ENCODE measurements around the gene SESTD1. TPM values are rescaled to one million over a fixed set of nuclear protein-coding genes. Genes with fewer than 3 reads are reported as not detected.
A peak's percentile ranks its signal among the peaks of the same experiment; 100 is the strongest.

SESTD1 gene
- polyA plus RNA-seq, 3 donors: 25.3 to 44.4 (median 25.3) TPM

- intact Hi-C loops (cut with micrococcal nuclease): loop anchor here (10.0 kb wide), 2 partner anchors 108 to 118 kb away; no protein-coding TSS in a partner anchor
- TF ChIP-seq, protein P1, sequence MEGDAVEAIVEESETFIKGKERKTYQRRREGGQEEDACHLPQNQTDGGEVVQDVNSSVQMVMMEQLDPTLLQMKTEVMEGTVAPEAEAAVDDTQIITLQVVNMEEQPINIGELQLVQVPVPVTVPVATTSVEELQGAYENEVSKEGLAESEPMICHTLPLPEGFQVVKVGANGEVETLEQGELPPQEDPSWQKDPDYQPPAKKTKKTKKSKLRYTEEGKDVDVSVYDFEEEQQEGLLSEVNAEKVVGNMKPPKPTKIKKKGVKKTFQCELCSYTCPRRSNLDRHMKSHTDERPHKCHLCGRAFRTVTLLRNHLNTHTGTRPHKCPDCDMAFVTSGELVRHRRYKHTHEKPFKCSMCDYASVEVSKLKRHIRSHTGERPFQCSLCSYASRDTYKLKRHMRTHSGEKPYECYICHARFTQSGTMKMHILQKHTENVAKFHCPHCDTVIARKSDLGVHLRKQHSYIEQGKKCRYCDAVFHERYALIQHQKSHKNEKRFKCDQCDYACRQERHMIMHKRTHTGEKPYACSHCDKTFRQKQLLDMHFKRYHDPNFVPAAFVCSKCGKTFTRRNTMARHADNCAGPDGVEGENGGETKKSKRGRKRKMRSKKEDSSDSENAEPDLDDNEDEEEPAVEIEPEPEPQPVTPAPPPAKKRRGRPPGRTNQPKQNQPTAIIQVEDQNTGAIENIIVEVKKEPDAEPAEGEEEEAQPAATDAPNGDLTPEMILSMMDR (IDR thresholded peaks at IDR 0.05): no peak
- Histone ChIP-seq H3K4me2 (replicated peaks; ENCODE audit: extremely low read depth, low read length, poor library complexity, severe bottlenecking) (no peak overlapping the region), H3K79me2 (ENCODE audit: insufficient read depth, low read length) (peaks cover 97% of the 10 kb centered on the region), H3K4me3 (replicated peaks in 1 of 3; ENCODE audit: low read depth in 2 of 3, low read length in 3 of 3) (no peak overlapping the region), H3K4me1 (ENCODE audit: control insufficient read depth in 1 of 2, insufficient read depth in 2 of 2, low read length in 2 of 2) (no peaks in the 10 kb centered on the region), H3K27ac (ENCODE audit: low read depth in 1 of 2, low read length in 2 of 2) (no peak overlapping the region), H3K9ac (ENCODE audit: insufficient read depth, low read length, poor library complexity, severe bottlenecking) (no peak overlapping the region), H4K20me1 (ENCODE audit: insufficient read depth, low read length) (peaks cover 92% of the 10 kb centered on the region), H2AFZ (ENCODE audit: insufficient read depth, low read depth, low read length, poor library complexity, severe bottlenecking) (no peak overlapping the region), H3K9me3 (replicated peaks in 1 of 2; ENCODE audit: control insufficient read depth in 1 of 2, insufficient read depth in 1 of 2, low read length in 2 of 2) (no peaks in the 10 kb centered on the region), H3K36me3 (replicated peaks in 1 of 2; ENCODE audit: control insufficient read depth in 1 of 2, insufficient read depth in 2 of 2, low read length in 2 of 2) (no peaks in the 10 kb centered on the region), H3K27me3 (ENCODE audit: control insufficient read depth in 2 of 2, insufficient read depth in 2 of 2, low read length in 2 of 2) (no peaks in the 10 kb centered on the region)
- Mint-ChIP-seq H3K27me3 (ENCODE audit: low read depth in 3 of 3) (no peaks in the 10 kb centered on the region), H3K36me3 (peaks cover 10 to 13% of the 10 kb centered on the region in 2 donors), H3K4me1 (peaks cover 9% of the 10 kb centered on the region), H3K4me3 (no peak overlapping the region), H3K27ac (no peak overlapping the region), H3K9me3 (no peaks in the 10 kb centered on the region)
- DNase-seq: peak in 1 of 3 donors; percentile 1
- 100% methylated on average over 1 of the region's 6 CpGs for WGBS (ENCODE audit: insufficient coverage)
These were observed 38.2 kb downstream of the SESTD1 start for GRCh38 chr2:179226203-179226960.

DNA sequence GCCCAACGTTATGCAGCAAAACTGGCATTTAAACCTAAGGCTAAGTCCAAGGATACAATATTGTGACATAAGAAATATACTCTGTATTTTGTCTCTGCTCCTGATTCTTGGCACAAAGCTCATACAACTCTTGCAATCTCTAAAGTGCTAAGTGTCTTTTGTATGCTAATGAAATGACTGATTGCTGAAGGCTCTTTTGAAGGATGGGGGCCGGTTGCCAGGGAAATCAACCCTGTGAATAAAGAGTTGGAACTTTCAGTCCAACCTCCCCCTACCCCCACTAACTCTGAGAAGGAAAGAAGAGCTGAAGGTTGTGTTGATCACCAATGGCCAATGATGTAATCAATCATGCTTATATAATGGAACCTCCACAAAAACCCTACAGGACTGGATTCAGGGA is 40.3 kb downstream of the SESTD1 start:
- intact Hi-C loops (cut with micrococcal nuclease): loop anchor here (5.0 to 10.0 kb wide), 3 partner anchors 110 to 218 kb away; no protein-coding TSS in a partner anchor
- peaks cover 97% of the 10 kb centered on the region for H3K79me2 ChIP-seq (ENCODE audit: insufficient read depth, low read length)
- TF ChIP-seq, protein P1 (IDR thresholded peaks at IDR 0.05): no peak
- DNase-seq: peak in 1 of 3 donors; percentile 1
- no peak overlapping the region for H2AFZ ChIP-seq (ENCODE audit: insufficient read depth, low read depth, low read length, poor library complexity, severe bottlenecking)
- no peaks in the 10 kb centered on the region for H3K9me3 ChIP-seq (replicated peaks in 1 of 2; ENCODE audit: control insufficient read depth in 1 of 2, insufficient read depth in 1 of 2, low read length in 2 of 2)
- no peaks in the 10 kb centered on the region for H3K36me3 ChIP-seq (replicated peaks in 1 of 2; ENCODE audit: control insufficient read depth in 1 of 2, insufficient read depth in 2 of 2, low read length in 2 of 2)
- H3K27me3 ChIP-seq (ENCODE audit: control insufficient read depth in 2 of 2, insufficient read depth in 2 of 2, low read length in 2 of 2): no peaks in the 10 kb centered on the region
- H3K4me3 Mint-ChIP-seq: no peak overlapping the region
- WGBS (ENCODE audit: insufficient coverage): no CpG with 5 or more reads among the region's 2 CpGs
- H3K9ac ChIP-seq (ENCODE audit: insufficient read depth, low read length, poor library complexity, severe bottlenecking): no peak overlapping the region
- no peaks in the 10 kb centered on the region for H3K4me1 ChIP-seq (ENCODE audit: control insufficient read depth in 1 of 2, insufficient read depth in 2 of 2, low read length in 2 of 2)
- peaks cover 8 to 9% of the 10 kb centered on the region in 2 donors for H3K36me3 Mint-ChIP-seq
- no peak overlapping the region for H3K4me2 ChIP-seq (replicated peaks; ENCODE audit: extremely low read depth, low read length, poor library complexity, severe bottlenecking)
- H3K4me1 Mint-ChIP-seq: peaks cover 9% of the 10 kb centered on the region
- H3K27ac ChIP-seq (ENCODE audit: low read depth in 1 of 2, low read length in 2 of 2): peak overlapping the region in 1 of 2 donors; percentile 20
- peak overlapping the region in 2 of 7 donors; percentile 1 to 84 for H3K27ac Mint-ChIP-seq
- H3K4me3 ChIP-seq (replicated peaks in 1 of 3; ENCODE audit: low read depth in 2 of 3, low read length in 3 of 3): no peak overlapping the region
- H4K20me1 ChIP-seq (ENCODE audit: insufficient read depth, low read length): peaks cover 98% of the 10 kb centered on the region
- H3K27me3 Mint-ChIP-seq (ENCODE audit: low read depth in 3 of 3): no peaks in the 10 kb centered on the region
- no peaks in the 10 kb centered on the region for H3K9me3 Mint-ChIP-seq

Data from CD14-positive monocyte (primary cell).